DOHH2 (cell line): ENCODE measurements around the gene WDFY4.

Experiments
- H3F3A ChIP-seq: fragments of 200-600 bp; sonication (generic), shearing (Covaris generic); 2 replicates; pipeline ENCODE4 v1.6.0; 2016; ENCODE audit warnings: antibody characterized with exemption, mild to moderate bottlenecking; ENCODE audit not compliant: control insufficient read depth, insufficient read depth
- H3K27ac ChIP-seq: fragments of 200-600 bp; sonication (generic); 2 replicates; pipeline ENCODE4 v1.5.1; 2014; ENCODE audit warnings: low read depth, mild to moderate bottlenecking, low read length, moderate library complexity
- H3K27me3 ChIP-seq: fragments of 200-600 bp; sonication (generic); 2 replicates; pipeline ENCODE4 v1.6.1; 2014; ENCODE audit warnings: mild to moderate bottlenecking, low read length, mixed read lengths; ENCODE audit not compliant: control insufficient read depth
- H3K36me3 ChIP-seq: fragments of 200-600 bp; sonication (generic); 2 replicates; pipeline ENCODE4 v1.6.1; 2014; ENCODE audit warnings: mild to moderate bottlenecking, low read length, moderate library complexity, mixed read lengths; ENCODE audit not compliant: control insufficient read depth
- H3K4me1 ChIP-seq: fragments of 200-600 bp; sonication (generic); 2 replicates; pipeline ENCODE4 v1.6.1; 2014; ENCODE audit warnings: mild to moderate bottlenecking, low read length, mixed read lengths; ENCODE audit not compliant: control insufficient read depth
- H3K4me2 ChIP-seq: fragments of 200-600 bp; sonication (generic); 2 replicates; pipeline ENCODE4 v1.6.0; 2014; ENCODE audit warnings: mild to moderate bottlenecking, low read length, moderate library complexity
- H3K4me3 ChIP-seq: fragments of 200-600 bp; sonication (generic); 2 replicates; pipeline ENCODE4 v1.5.1; 2014; ENCODE audit warnings: mild to moderate bottlenecking, low read length, mixed read lengths
- H3K79me2 ChIP-seq: fragments of 200-600 bp; sonication (generic); 2 replicates; pipeline ENCODE4 v1.6.1; 2014; ENCODE audit warnings: mild to moderate bottlenecking, low read length, mixed read lengths; ENCODE audit not compliant: control insufficient read depth
- H3K9me2 ChIP-seq: fragments of 200-600 bp; sonication (generic); replicated peaks from 2 replicates; pipeline ENCODE4 v1.6.1; 2014; ENCODE audit warnings: mild to moderate bottlenecking, low read length, mixed read lengths; ENCODE audit not compliant: control insufficient read depth
- H3K9me3 ChIP-seq: fragments of 200-600 bp; sonication (generic); 2 replicates; pipeline ENCODE4 v1.6.1; 2014; ENCODE audit warnings: antibody characterized with exemption, low read length, mixed read lengths; ENCODE audit not compliant: control insufficient read depth, insufficient read depth
- H4K20me1 ChIP-seq: fragments of 200-600 bp; sonication (generic); 2 replicates; pipeline ENCODE4 v1.6.0; 2014; ENCODE audit warnings: low read depth, mild to moderate bottlenecking, antibody characterized with exemption, low read length, moderate library complexity; ENCODE audit not compliant: control insufficient read depth, insufficient read depth
- EZH2phosphoT487 ChIP-seq: fragments of 200-600 bp; sonication (generic); IDR thresholded peaks from 2 replicates; pipeline ENCODE4 v1.6.1; 2017; ENCODE audit warnings: borderline replicate concordance, mild to moderate bottlenecking, antibody characterized with exemption, low read length, moderate library complexity, mixed read lengths
- TF ChIP-seq, protein P1 (sequence below): fragments of 200-600 bp; sonication (generic); IDR thresholded peaks from one replicate; pipeline ENCODE4 v1.5.1; 2014; ENCODE audit warnings: antibody characterized with exemption, mild to moderate bottlenecking, low read depth, low read length; ENCODE audit not compliant: poor library complexity, severe bottlenecking

WDFY4 gene

DNA sequence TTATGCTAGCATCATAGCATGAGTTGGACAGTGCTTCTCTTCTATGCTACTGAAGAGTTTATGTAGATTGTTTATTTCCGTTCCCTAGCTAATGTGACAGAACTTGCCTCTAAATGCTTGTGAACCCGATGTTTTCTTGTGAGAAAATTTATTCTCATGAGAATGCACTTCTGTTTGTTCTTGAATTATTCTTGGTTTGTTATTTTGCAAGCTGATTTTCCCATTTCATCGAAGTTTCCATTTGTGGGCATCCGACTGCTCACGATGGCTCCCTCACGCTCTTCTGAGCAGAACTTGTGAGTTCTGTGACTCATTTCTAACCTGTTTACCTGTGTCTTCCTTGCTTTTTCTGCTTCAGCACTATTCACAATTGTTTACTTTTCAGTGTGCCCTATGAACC lies 59.9 kb downstream of the WDFY4 start:
- H3K4me2 ChIP-seq: no peak overlapping the region
- TF ChIP-seq, protein P1, sequence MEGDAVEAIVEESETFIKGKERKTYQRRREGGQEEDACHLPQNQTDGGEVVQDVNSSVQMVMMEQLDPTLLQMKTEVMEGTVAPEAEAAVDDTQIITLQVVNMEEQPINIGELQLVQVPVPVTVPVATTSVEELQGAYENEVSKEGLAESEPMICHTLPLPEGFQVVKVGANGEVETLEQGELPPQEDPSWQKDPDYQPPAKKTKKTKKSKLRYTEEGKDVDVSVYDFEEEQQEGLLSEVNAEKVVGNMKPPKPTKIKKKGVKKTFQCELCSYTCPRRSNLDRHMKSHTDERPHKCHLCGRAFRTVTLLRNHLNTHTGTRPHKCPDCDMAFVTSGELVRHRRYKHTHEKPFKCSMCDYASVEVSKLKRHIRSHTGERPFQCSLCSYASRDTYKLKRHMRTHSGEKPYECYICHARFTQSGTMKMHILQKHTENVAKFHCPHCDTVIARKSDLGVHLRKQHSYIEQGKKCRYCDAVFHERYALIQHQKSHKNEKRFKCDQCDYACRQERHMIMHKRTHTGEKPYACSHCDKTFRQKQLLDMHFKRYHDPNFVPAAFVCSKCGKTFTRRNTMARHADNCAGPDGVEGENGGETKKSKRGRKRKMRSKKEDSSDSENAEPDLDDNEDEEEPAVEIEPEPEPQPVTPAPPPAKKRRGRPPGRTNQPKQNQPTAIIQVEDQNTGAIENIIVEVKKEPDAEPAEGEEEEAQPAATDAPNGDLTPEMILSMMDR: no peak
- no peak for TF ChIP-seq EZH2phosphoT487
- H3K27ac ChIP-seq: no peak overlapping the region
- no peaks in the 10 kb centered on the region for H3K9me2 ChIP-seq
- no peaks in the 10 kb centered on the region for H4K20me1 ChIP-seq
- peaks cover 86% of the 10 kb centered on the region for H3K36me3 ChIP-seq
- H3K79me2 ChIP-seq: no peaks in the 10 kb centered on the region; the same call in 1 of the 2 replicates
- H3K27me3 ChIP-seq: no peaks in the 10 kb centered on the region
- H3K4me3 ChIP-seq: no peak overlapping the region
- H3K4me1 ChIP-seq: peaks cover 9% of the 10 kb centered on the region
- no peaks in the 10 kb centered on the region for H3F3A ChIP-seq
- no peaks in the 10 kb centered on the region for H3K9me3 ChIP-seq

DNA sequence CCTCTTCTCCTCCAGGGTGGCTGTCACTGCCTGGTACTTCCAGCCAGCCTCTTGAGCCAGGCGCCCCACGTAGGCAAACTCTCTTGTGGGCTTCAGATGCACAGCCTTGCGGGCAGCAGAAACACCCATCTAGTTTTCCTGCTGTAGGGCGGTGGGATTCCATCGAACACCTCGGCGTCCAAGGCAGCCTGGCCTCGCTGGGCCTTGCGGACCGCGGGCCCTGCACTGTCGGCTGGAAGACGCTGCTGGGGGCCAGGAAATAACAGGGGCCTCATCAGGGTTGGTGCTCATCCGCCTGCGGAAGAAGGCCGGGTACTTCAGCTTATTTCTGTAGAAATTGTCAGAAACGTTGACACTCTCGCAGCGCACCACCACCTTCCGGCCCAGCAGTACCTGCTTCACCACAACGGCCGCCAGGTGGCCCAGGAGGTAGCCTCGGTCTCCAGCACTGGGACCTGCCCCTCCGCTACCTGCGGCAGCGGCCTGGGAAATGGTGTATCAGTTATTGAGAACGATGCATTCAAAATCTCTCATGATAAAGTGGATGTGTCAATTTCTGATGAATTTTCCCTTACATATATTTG lies 61.1 kb downstream of the WDFY4 start:
- no peak overlapping the region for H3K4me2 ChIP-seq
- H3K9me3 ChIP-seq: no peaks in the 10 kb centered on the region
- H3K9me2 ChIP-seq: no peaks in the 10 kb centered on the region
- no peak overlapping the region for H3K27ac ChIP-seq
- no peaks in the 10 kb centered on the region; the same call in 1 of the 2 replicates for H3K79me2 ChIP-seq
- H3K27me3 ChIP-seq: no peaks in the 10 kb centered on the region
- H4K20me1 ChIP-seq: no peaks in the 10 kb centered on the region
- no peak overlapping the region for H3K4me3 ChIP-seq
- peaks cover 85% of the 10 kb centered on the region for H3K36me3 ChIP-seq
- TF ChIP-seq EZH2phosphoT487: no peak
- TF ChIP-seq, protein P1: no peak
- no peaks in the 10 kb centered on the region for H3F3A ChIP-seq
- H3K4me1 ChIP-seq: peaks cover 9% of the 10 kb centered on the region

DNA sequence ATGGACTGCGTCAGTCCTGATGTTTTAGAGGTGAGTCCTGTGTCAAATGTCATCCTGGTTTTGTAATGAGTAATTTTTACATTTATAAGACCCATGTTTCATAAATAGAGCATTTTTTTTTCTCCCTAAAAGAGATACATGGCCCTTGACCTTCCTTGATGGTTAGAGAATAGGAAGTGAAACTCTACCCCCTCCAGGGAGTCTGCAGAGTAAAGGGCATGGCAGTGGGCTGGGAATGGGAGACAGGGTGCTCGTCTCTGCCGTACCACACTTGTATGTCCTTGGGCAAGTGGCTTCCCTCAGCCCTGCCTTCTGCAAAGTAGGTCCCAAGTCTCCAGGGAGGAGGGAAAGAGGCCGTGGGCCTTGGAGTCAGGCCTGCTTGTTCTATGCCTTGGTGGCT lies 63.9 kb downstream of the WDFY4 start:
- no peaks in the 10 kb centered on the region; the same call in 1 of the 2 replicates for H3K79me2 ChIP-seq
- TF ChIP-seq, protein P1: no peak
- TF ChIP-seq EZH2phosphoT487: no peak
- H3K36me3 ChIP-seq: peaks cover 64% of the 10 kb centered on the region
- H3K4me1 ChIP-seq: peaks cover 9% of the 10 kb centered on the region
- no peak overlapping the region for H3K4me3 ChIP-seq
- no peaks in the 10 kb centered on the region for H3K9me2 ChIP-seq
- no peaks in the 10 kb centered on the region for H3K27me3 ChIP-seq
- no peaks in the 10 kb centered on the region for H4K20me1 ChIP-seq
- no peak overlapping the region for H3K27ac ChIP-seq
- no peaks in the 10 kb centered on the region for H3K9me3 ChIP-seq
- no peaks in the 10 kb centered on the region for H3F3A ChIP-seq
- no peak overlapping the region for H3K4me2 ChIP-seq
